Lung microvascular endothelial cell (primary cell): ENCODE data around the gene DUSP28. TPM values are rescaled to one million over a fixed set of nuclear protein-coding genes. Genes with fewer than 3 reads are reported as not detected.

ENCODE experiments used
- DNase-seq, 2 donors: peaks; one replicate each; pipeline versions ENCODE4 v3.0.0 to v3.0.0-alpha.2; 2010; ENCODE audit warnings: low read depth in 2 of 2
- total RNA-seq: library from RNA; depleted of rRNA; stranded (reverse); fragments of >200 nt; gene quantifications from 2 replicates; pipeline ENCODE4 v1.2.1, GENCODE V29; 2014

The DUSP28 gene
- total RNA-seq, 1 donor from 2014 or later = 2.0 TPM

DNA sequence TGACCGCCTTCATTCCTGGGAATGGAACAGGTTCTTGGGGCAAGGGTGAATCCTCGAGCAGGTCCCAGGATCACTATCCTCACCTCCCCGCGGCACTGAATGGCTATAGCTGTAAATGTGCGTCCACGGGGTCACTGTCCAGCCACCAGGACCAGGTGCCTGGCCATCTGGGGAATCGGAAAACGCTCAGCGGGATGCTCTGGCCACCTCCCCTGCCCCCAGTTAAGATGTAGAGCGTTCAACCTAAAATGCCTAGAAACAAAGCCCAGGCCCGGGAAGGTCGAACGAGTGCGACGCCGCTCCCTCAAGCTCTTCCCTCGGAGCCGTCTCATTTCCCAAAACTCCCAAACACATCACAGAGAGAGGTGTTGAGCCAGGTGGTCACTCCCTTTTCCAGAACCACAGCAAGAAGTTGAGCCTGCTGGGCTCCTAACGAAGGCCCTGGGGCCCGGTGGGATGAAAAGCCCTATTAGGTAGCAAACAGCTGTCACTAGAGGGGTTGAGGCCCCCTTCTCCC lies 25.6 kb downstream of the DUSP28 start:
- no peak for DNase-seq

DNA sequence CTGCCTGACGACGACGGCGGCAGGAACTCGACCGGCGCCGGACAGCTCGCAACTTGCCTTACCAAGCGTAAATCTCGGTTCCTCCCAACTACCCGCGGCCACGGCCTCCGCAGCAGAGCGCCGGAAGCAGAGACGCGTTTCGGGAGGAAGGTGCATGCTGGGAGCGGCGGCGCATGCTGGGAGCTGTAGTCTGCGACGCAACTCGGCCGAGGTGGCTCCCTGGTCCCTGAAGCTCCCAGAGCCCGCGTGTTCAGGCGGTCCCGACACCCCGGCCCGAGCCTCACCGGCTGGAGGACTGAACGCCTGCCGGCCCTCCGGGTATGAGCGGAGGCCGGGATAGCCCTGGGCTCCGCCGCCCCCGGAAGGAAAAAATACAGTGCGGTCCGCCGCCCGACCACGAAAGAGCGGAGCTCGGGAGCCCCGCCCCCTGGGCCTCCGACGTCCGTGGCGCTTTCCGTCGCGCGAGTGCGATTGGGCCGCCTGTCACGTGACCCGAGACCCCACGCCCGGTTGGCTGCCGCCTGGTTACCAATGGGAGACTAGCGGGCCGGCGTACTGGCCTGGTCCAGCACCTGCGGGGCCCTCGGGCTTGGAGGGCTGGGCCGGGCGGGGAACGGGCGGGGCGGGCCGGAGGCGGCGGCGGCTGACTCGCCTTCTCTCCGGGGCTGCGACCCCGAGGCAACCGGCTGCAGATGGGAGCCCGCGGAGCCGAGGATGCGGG lies 26.2 kb downstream of the DUSP28 start, which contains the start of gene CAPN10:
Gene CAPN10, plus strand, starts transcription at position 537 of the 721 bp plus-strand sequence. Its CDS starts 178 bp downstream, at position 715.
- peak; percentile 96 to 97 for DNase-seq

DNA sequence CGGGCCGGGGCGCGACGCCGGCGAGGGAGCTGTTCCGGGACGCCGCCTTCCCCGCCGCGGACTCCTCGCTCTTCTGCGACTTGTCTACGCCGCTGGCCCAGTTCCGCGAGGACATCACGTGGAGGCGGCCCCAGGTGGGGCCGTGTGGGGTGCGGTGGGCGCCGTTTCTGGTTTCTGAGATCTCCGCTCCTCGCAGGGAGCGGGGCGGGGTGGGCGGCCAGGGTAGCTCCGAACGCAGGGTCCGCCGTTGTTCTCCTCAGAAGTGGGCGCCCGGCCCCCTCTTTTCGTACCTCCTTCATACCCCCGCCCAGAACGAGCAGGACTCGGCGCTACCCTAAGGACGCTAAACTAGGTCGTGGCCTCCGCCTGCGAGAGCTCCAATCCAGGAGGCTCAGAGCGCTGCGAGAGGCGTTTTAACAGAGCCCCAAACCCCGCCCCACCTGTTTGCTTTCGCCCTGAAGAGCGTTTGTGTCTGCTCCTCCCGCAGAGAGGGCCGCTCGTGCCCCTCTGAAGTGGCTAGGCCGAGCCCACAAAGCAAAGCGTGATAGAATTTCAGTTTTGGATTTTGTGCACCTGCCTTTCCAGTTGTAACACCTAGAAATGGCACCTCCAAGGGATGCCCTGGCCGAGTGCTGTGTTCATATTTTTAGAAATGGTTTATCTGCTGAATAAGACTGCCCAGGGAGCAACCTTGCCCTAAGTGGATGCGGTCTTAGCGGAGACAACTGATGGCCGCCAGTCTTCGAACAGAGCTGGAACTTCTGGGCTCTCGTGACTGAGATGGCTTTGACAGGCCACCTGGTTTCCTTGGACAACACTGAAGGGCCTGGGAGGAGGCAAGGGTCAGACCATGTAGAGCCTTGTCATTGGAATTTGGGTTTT lies 27.0 kb downstream of the DUSP28 start:
- DNase-seq = peak in 1 of 2 donors; percentile 37

DNA sequence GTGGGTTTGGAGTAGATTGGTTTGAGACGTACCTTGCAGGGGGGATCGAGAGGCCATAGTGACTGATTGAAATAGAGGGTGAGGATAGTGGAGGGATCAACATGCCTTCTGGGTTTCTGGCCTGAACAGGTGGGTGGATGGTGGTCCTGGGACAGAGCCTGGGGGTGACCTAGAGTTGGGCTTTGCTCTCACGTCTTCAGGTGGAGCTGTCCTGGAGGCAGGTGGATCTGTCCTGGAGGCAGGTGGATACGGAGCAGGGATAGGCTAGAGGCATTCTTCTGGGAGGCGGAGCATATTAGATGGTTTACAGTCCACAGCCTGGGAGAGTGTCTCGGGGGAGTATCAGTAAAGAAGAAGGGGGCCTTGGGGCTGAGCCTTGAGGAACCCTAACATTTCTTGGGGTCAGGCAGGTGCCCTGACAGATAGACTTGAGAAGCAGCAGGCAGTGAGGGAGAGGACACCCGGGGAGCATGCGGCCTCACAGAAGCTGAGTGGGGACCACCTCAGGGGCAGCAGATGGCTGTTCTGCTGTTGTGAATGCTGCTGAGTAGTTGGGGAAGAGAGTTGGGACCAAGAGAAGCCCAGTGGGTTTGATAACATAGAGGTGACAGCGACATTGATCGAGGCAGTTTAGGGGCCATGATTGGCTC lies 28.0 kb downstream of the DUSP28 start:
- no peak for DNase-seq

DNA sequence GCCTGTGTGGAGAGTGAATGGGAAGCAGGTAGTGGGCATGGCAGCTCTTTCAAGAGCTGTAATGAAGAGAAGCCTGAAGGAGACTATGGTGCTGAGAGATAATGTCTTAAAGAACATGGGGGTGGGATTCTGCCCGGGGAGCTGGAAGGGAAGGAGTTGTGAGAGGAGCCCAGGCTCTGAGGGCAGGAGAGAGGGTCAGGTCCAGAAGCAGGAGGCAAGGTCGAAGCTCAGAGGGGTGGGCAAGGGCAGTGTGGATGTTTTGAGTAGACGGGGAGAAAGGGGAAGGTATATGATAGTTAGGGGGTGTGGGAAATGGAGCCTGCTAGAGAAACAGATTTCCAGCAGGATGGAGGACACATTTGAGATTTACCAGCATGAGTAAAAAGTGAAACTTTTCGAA lies 28.5 kb downstream of the DUSP28 start:
- DNase-seq = no peak

DNA sequence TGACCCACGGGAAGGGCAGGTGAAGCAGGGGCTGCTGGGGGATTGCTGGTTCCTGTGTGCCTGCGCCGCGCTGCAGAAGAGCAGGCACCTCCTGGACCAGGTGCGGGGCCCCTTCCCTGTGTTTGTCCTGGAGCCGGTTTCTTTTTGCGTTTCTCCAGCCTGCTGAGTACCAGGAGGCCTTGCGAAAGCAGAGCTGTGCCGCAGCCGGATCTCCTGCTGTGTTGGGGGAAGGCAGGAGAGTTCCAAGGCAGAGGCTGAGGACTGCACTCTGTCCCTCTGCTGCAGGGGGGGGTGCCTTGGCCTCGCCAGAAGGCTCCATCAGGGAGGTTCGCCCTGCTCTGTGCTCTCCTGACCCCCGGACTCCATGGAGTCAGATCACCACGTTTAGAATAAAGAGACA lies 29.2 kb downstream of the DUSP28 start:
- DNase-seq = no peak

DNA sequence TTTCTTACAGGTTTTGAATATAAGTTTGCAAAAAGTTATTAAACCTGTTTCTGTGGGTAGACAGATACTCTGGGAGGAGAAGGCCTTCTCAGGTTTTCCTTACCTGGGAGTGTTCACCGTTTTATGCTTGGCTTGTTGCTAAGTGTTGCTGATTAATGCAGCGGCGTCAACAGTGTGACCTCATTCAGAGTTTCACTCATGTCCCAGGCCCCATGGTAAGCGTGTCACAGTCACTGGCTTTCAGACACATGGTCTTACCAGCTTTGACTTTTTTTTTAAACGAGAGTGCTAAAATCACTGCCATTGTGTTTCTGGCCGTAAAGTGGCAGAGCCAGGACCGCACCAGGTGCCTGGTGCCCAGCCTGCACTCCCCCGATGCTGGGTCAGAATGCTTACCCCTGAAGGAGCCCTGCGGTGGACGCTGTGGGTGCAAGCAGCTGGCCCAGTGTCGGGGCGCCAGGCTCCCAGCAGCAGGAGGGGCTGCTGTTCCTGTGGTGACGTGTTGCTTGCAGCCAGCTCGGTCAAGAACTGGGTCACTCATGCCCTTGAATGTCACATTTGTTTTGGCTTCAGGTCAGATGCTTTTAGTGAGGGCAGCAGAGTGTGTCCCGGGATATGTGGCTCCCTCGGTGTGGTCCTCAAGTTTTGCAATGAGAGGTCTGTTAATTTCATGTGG lies 29.8 kb downstream of the DUSP28 start:
- DNase-seq = no peak

DNA sequence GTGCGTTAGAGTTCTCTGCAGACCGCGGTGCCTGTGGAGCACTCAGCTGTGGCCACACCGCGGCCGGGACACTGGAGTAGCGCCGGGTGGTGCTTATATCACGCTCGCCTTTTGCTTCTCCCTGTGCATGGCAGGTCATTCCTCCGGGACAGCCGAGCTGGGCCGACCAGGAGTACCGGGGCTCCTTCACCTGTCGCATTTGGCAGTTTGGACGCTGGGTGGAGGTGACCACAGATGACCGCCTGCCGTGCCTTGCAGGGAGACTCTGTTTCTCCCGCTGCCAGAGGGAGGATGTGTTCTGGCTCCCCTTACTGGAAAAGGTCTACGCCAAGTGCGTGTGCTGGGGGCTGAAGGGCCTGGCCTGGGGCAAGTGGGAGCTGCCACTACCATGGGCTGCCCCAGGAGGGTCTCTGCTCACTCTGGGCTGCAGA lies 30.5 kb downstream of the DUSP28 start:
- DNase-seq = no peak

DNA sequence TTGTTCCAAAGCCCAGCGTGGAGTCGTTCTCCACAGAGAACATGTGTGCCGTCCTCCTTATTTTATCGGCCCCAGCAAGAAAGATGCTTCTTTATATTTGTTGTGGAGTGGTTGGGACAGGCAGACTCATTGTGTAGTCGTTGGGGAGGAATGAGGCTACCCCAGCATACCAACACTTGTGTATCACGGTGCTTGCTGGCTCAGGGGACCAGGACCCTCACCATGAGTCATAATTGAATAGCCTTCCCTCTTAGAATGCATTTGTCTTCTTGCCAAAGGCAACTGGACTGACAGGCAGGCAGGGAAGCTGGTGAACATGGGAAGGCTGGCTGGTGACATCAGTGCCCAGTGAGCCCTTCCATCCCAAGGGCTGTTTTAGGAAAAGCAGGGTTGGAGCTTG lies 31.1 kb downstream of the DUSP28 start:
- DNase-seq = no peak

DNA sequence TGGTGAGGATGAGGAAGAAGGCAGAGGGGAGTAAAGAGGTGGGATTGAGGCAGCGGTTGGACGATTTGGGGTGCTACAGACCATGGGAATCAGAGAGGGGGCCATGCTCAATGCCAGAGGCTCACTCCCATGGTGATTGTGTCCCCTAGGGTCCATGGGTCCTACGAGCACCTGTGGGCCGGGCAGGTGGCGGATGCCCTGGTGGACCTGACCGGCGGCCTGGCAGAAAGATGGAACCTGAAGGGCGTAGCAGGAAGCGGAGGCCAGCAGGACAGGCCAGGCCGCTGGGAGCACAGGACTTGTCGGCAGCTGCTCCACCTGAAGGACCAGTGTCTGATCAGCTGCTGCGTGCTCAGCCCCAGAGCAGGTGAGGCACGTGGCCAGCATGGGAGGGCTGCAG lies 31.6 kb downstream of the DUSP28 start:
- no peak for DNase-seq

DNA sequence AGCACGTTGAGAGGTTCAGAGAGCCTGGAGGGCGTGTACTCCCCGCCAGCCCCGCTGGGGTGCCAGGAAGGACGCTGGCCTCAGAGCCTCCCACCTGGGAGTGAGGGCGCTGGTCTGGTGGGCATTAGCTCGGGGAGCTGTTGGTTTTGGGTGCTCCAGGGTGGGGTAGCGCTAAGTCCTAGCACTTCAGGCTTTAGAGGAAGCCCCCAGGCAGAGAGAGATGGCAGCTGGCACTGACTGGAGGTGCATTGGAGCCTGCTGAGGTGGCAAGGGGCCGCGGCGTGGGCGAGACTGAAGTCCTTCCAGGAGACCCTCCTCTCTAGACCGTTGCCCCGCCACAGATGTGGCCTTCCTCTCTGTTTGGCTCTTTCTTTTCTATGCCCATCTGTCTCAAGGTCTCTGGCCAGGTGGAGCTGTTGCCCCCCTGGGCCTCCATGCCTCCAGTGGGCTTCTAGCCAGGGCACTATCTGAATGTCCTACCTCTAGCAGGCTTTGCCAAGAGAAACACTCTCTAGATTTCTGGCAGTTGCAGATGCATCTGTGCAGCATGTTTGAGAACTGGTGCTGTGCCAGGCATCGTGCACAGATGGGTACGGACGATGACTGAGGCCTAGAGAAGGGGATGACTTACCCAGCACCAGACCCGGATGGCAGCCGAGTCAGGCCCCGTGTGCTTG lies 33.0 kb downstream of the DUSP28 start:
- DNase-seq = no peak

DNA sequence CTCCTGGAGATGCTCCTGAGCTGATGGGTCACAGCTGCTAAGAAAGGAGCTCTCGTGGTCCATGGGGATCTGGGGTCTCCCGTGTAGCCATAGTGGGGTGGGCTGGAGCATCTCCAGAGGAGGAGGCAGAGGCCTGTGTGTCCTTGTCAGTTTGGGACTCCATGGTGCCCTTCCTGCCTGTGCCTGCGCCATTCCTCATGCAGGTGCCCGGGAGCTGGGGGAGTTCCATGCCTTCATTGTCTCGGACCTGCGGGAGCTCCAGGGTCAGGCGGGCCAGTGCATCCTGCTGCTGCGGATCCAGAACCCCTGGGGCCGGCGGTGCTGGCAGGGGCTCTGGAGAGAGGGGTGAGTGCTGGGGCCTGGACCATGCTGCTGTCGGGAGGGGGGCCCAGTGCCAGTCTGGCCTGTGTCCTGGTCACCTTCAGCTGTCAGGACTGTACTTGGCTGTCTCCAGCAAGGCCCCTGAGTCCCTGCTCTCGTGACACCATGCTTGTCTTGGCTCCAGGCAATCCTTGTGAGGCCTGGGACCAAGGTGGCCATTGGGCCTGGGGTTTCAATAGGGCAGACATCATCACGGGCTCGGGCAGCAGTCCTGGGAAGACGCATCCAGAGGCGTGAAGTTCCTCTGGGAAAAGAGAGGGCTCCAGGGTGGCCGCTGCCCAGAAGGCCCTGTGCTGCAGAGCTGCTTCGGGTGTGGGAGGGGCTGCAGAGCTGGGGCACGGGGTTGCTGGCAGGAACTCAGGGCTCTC lies 33.7 kb downstream of the DUSP28 start:
- DNase-seq = no peak

DNA sequence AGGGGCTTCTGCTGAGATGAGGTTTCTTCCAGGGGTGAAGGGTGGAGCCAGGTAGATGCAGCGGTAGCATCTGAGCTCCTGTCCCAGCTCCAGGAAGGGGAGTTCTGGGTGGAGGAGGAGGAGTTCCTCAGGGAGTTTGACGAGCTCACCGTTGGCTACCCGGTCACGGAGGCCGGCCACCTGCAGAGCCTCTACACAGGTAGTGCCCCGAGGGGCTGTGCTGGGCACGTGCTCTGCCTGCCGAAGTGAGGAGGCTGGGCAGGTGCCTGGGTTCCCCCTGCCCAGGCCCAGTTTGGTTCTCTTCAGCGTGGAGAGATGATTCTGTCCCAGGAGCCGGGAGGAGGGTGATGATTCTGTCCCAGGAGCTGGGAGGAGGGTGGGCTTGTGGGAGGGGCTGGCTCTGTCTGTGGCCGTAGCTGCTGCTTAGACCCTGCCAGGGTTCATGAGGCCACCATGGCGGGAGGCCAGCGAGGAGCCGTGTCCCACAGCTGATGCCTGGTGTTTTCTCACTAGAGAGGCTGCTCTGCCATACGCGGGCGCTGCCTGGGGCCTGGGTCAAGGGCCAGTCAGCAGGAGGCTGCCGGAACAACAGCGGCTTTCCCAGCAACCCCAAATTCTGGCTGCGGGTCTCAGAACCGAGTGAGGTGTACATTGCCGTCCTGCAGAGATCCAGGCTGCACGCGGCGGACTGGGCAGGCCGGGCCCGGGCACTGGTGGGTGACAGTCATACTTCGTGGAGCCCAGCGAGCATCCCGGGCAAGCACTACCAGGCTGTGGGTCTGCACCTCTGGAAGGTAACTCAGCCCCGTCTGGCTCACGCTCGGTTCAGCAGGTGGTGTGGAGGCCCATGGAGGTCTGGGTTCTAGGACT lies 34.6 kb downstream of the DUSP28 start:
- no peak for DNase-seq

DNA sequence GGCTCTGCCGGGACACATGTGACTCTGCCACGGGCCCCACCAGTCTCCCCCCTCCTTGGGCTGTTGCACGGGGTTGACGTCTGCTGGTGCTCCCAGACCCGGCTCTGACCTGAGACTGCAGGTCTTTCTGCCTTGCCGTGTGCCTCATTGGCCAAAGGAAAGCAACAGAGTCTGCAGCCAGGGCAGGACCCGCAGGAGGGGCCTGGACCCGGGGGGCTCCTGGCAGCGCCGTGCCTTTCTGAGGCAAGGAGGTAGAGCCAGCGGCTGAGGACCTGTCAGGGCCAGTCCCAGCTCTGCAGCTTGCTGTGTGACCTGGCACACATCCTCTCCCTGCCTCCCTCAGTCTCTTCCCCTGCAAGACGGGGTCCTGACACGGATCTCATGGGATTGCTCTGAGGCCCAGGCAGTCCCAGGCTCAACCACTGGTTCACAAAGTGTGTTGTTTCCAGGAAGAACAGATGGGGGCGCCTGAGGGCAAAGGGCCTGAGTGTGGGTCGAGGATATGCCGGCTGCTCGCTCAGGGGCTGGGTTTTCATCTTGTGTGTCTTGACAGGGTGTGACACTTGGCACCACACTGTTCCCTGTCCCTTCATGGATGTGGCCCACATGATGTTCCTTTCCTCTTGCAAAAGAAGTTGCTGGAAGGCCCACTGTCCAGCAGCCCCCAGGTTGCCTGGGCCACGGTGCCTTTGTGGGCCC lies 35.4 kb downstream of the DUSP28 start:
- peak; percentile 15 to 20 for DNase-seq

DNA sequence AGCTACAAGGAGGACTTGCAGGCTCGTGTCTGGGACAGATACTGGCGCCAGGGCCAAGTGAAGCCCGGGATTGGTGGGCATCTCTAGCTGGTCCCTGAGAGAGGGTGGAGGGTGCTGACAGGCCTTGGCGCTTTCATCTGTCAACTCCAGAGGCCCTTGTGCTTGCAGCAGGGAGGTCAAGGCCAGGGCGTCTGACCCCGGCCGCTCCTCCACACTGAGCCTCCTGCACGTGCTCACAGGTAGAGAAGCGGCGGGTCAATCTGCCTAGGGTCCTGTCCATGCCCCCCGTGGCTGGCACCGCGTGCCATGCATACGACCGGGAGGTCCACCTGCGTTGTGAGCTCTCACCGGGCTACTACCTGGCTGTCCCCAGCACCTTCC lies 35.9 kb downstream of the DUSP28 start:
- DNase-seq = no peak

DNA sequence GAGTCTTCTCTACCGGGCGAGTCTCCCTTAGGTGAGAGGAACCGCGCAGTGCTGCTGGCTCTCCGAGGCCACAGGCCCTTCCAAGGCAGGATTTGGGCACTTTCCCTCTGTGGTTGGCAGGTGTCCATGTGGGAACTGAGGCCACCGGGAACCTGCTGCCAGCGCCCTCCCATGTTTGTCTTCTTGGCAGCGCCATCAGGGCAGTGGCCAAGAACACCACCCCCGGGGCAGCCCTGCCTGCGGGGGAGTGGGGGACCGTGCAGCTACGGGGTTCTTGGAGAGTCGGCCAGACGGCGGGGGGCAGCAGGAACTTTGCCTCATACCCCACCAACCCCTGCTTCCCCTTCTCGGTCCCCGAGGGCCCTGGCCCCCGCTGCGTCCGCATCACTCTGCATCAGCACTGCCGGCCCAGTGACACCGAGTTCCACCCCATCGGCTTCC lies 36.4 kb downstream of the DUSP28 start:
- DNase-seq = no peak

DNA sequence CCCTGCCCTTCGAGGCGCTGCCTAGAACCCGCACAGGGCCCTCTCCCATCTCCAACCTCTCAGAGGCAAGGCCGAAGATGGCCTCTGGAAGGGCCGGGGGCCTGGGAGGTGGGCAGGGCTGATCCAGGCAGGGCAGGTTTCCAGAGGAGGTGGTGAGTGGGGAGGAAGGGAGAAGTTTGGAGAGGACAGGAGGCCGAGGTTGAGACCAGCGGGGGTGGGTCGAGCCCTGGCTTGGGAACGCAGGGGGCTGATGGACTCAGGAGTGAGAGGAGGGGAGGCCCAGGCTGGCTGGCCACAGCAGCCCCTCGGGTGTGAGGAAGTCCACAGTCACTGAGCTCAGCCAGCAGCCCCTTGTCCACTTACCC lies 36.9 kb downstream of the DUSP28 start:
- DNase-seq = no peak

DNA sequence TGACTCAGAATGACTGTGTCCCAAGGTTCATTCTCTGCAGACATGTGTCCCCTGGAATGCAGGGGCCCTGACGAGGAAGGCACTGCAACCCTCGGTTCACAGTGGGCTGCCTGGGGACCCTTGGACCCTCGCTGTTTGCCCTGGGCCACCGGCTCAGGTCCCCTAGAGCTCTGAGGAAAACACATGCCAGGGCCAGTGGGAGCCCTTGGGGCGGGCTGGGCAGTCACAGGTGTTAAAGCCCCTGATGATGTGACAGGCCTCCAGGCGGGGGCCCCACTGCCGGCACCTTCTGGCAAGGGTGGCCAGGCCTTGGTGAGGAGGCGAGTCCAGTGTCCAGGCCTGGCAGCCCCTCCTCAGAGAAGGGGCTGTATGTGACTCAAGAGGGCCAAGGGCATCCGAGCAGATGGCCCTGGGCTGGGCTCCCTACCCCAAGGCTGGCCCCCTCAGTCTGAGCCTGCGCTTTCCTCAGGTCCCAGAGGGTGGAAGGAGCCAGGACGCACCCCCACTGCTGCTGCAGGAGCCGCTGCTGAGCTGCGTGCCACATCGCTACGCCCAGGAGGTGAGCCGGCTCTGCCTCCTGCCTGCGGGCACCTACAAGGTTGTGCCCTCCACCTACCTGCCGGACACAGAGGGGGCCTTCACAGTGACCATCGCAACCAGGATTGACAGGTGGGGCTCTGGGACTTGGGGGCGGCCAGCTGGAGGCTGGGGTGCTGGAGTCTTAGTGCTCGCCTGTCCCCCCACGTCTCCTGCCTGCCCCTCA lies 37.4 kb downstream of the DUSP28 start:
- no peak for DNase-seq
